PC-3 (cell line): ENCODE data around the gene ZNF469. TPM values are rescaled to one million over a fixed set of nuclear protein-coding genes. Genes with fewer than 3 reads are reported as not detected.

Experiments used
- ATAC-seq: fragments of 200-7000 bp; cut with Tn5 transposase; 2 replicates; pipeline ENCODE4 v1.9.1; 2020; ENCODE audit warnings: mild to moderate bottlenecking, moderate library complexity
- BruUV-seq: library from RNA; stranded (reverse); fragments of 400-500 nt; replicated peaks from 2 replicates; lab custom pipeline; 2021; lab: Mats Ljungman, UMichigan
- CTCF ChIA-PET: fragments of 300-600 bp; sonication (Branson Sonifier 250); formaldehyde crosslinking; loops from one replicate; lab custom pipeline; 2022; ENCODE audit warnings: antibody characterized with exemption; lab: Charles Lee
- POLR2A ChIA-PET: fragments of 300-600 bp; sonication (Branson Sonifier 250); formaldehyde crosslinking; loops from one replicate; lab custom pipeline; 2022; ENCODE audit warnings: antibody characterized with exemption; ENCODE audit not compliant: unreplicated experiment; lab: Charles Lee
- DNase-seq: peaks from one replicate; pipeline ENCODE4 v3.0.0-alpha.2; 2015
- H2AFZ ChIP-seq: fragments of 300-600 bp; sonication (generic); 2 replicates; pipeline ENCODE4 v1.6.0; 2016; ENCODE audit warnings: antibody characterized with exemption, low read length
- H3F3A ChIP-seq: fragments of 300-600 bp; sonication (generic); one replicate; pipeline ENCODE4 v1.6.0; 2017; ENCODE audit warnings: antibody characterized with exemption, low read length, control low read depth, mild to moderate bottlenecking; ENCODE audit not compliant: unreplicated experiment
- H3K27ac ChIP-seq: fragments of 300-600 bp; sonication (generic); 2 replicates; pipeline ENCODE4 v1.5.1; 2016; ENCODE audit warnings: mild to moderate bottlenecking, low read length
- H3K27me3 ChIP-seq: fragments of 300-600 bp; sonication (generic); 2 replicates; pipeline ENCODE4 v1.6.1; 2016; ENCODE audit warnings: low read length, mixed read lengths
- H3K36me3 ChIP-seq: fragments of 300-600 bp; sonication (generic); 2 replicates; pipeline ENCODE4 v1.6.1; 2016; ENCODE audit warnings: low read depth, mixed run types, low read length, mixed read lengths
- H3K4me1 ChIP-seq: fragments of 300-600 bp; sonication (generic); 2 replicates; pipeline ENCODE4 v1.5.1; 2016; ENCODE audit warnings: low read length; ENCODE audit not compliant: insufficient read depth
- H3K4me2 ChIP-seq: fragments of 300-600 bp; sonication (generic); 2 replicates; pipeline ENCODE4 v1.6.0; 2016; ENCODE audit warnings: low read length
- H3K4me3 ChIP-seq: fragments of 300-600 bp; sonication (generic); 2 replicates; pipeline ENCODE4 v1.5.1; 2016; ENCODE audit warnings: mild to moderate bottlenecking, low read length, mixed read lengths
- H3K79me2 ChIP-seq: fragments of 300-600 bp; sonication (generic); 2 replicates; pipeline ENCODE4 v1.6.1; 2017; ENCODE audit warnings: low read length, mixed read lengths
- H3K9ac ChIP-seq: fragments of 300-600 bp; sonication (generic); 2 replicates; pipeline ENCODE4 v1.6.0; 2016; ENCODE audit warnings: mild to moderate bottlenecking, low read length
- H3K9me2 ChIP-seq: fragments of 300-600 bp; sonication (generic); replicated peaks from 2 replicates; pipeline ENCODE4 v1.6.1; 2016; ENCODE audit warnings: mixed run types, low read length, mixed read lengths
- H3K9me3 ChIP-seq: fragments of 300-600 bp; sonication (generic); 2 replicates; pipeline ENCODE4 v1.6.1; 2016; ENCODE audit warnings: low read length, mixed read lengths
- H4K20me1 ChIP-seq: fragments of 300-600 bp; sonication (generic); 2 replicates; pipeline ENCODE4 v1.6.1; 2016; ENCODE audit warnings: low read length, mixed read lengths
- EZH2 ChIP-seq: fragments of 300-600 bp; sonication (generic); IDR thresholded peaks from one replicate; pipeline ENCODE4 v1.6.1; 2017; ENCODE audit warnings: antibody characterized with exemption, mild to moderate bottlenecking, low read length; ENCODE audit not compliant: unreplicated experiment
- EZH2phosphoT487 ChIP-seq: fragments of 300-600 bp; sonication (generic); IDR thresholded peaks from 2 replicates; pipeline ENCODE4 v1.6.1; 2018; ENCODE audit warnings: mild to moderate bottlenecking, antibody characterized with exemption, low read length, borderline replicate concordance
- intact Hi-C: fragments of 100-400 bp; cut with micrococcal nuclease; formaldehyde crosslinking; loops from 2 replicates; pipeline ENCODE4 v1.9.0; 2023
- total RNA-seq: library from RNA; depleted of rRNA; stranded (reverse); fragments of >200 nt; gene quantifications from 2 replicates; pipeline ENCODE4 v1.2.3, GENCODE V29; 2014
- TF ChIP-seq, protein P1 (sequence below): fragments of 300-600 bp; sonication (generic); conservative IDR thresholded peaks from 2 replicates; pipeline ENCODE4 v1.5.1; 2017; ENCODE audit warnings: antibody characterized with exemption, low read depth, mild to moderate bottlenecking, low read length

ZNF469 gene
- total RNA-seq, 1 experiment from 2014 or later = 3.1 TPM

DNA sequence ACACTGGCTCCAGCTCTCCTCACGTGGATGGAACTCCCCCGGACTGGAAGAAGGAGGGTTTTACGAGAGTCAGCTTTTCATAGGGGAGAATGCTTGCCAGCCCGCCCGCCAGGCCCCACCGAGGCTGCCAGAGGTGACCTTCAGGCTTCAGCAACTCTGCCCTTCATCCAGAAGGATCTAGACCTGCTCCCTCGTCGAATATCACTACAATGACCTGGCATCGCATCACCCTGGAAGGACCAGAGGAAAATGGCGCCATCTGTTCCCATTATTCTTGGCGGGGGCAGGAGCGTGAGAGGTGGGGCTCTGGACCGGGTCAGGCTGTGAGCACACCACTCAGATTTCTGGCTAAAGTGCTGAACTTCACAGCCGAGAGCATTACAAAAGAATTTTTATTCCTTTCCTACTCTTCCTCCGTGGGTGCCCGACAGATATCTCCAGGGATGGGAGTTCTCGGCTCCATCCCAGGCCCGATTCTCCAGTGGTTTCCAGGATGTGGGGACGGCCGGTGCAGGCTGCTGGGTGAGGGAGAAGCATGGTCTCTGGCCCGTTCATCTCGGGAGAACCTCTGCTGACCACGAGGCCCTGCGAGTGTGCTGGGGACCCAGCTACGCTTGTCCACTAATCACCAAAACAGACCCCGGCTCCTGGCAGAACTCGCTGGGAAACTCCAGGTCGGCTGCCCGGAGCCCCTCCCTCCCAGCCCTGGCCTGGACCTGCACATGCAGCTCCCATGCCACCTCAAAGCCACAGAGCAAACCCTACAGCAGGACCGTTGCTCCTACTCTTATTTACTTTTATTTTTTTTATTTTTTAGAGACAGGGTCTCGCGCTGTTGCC is 36.8 kb upstream of the ZNF469 start:
- H3K9me3 ChIP-seq = no peaks in the 10 kb centered on the region
- ATAC-seq = no peak
- no peak overlapping the region for H3K27ac ChIP-seq
- no peak overlapping the region for H3K4me2 ChIP-seq
- POLR2A ChIA-PET = no interaction called here
- no peaks in the 10 kb centered on the region for H3K9me2 ChIP-seq
- H3K4me1 ChIP-seq = no peaks in the 10 kb centered on the region
- CTCF ChIA-PET = no interaction called here
- H3K4me3 ChIP-seq = no peak overlapping the region
- no peaks in the 10 kb centered on the region for H3K27me3 ChIP-seq
- H4K20me1 ChIP-seq = no peaks in the 10 kb centered on the region
- TF ChIP-seq EZH2 = no peak
- no peak for TF ChIP-seq EZH2phosphoT487
- TF ChIP-seq, protein P1, sequence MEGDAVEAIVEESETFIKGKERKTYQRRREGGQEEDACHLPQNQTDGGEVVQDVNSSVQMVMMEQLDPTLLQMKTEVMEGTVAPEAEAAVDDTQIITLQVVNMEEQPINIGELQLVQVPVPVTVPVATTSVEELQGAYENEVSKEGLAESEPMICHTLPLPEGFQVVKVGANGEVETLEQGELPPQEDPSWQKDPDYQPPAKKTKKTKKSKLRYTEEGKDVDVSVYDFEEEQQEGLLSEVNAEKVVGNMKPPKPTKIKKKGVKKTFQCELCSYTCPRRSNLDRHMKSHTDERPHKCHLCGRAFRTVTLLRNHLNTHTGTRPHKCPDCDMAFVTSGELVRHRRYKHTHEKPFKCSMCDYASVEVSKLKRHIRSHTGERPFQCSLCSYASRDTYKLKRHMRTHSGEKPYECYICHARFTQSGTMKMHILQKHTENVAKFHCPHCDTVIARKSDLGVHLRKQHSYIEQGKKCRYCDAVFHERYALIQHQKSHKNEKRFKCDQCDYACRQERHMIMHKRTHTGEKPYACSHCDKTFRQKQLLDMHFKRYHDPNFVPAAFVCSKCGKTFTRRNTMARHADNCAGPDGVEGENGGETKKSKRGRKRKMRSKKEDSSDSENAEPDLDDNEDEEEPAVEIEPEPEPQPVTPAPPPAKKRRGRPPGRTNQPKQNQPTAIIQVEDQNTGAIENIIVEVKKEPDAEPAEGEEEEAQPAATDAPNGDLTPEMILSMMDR = no peak
- H3K36me3 ChIP-seq = no peaks in the 10 kb centered on the region
- no peaks in the 10 kb centered on the region for H3K79me2 ChIP-seq
- BruUV-seq = no TSS peak
- no peak overlapping the region for H3K9ac ChIP-seq
- no peak overlapping the region for H2AFZ ChIP-seq
- intact Hi-C loops = no loop called here
- no peak for DNase-seq
- no peaks in the 10 kb centered on the region for H3F3A ChIP-seq

DNA sequence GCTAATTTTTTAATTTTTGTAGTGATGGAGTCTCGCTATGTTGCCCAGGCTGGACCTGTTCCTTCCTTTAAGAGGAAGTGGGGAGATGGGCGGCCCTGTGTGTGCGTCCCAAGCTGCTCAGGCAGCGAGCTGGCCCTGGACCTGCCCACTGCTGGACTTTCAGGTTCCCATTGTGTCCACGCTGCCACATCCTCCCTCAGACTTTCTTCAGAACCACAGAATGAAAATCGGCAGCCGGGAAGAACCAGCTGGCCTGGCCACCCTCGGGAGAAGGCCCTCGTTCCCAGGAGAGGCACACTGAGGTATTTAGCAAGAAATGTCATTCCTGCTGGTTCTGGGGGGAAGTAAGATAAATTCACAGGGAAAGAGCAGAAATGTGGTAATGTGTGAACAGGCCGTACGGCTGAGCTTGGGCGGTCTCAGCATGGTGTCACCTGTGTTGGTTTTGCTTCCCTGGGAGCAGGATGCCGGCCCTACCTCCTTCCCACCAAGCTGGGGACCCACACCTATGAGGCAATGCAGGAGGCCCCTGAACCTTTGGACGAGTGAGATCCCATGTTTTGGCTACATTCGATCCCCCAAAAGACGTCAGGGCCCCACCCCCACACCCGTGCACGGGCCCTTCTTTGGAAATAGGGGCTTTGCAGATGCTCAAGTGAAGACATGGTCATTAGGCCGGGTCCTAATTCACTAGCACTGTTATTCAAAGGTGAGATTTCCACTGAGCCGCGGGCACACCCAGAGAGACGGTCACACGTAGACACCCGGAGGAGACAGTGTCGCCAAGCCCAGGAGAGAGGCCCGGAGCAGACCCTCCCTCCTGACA is 35.9 kb upstream of the ZNF469 start:
- H3K9ac ChIP-seq = no peak overlapping the region
- ATAC-seq (no peak), DNase-seq (no peak)
- no peaks in the 10 kb centered on the region for H3K79me2 ChIP-seq
- CTCF ChIA-PET = no interaction called here
- H3K36me3 ChIP-seq = no peaks in the 10 kb centered on the region
- H4K20me1 ChIP-seq = no peaks in the 10 kb centered on the region
- H3K9me3 ChIP-seq = no peaks in the 10 kb centered on the region
- no peaks in the 10 kb centered on the region for H3K9me2 ChIP-seq
- TF ChIP-seq, protein P1 = no peak
- TF ChIP-seq EZH2 = no peak
- no peak for TF ChIP-seq EZH2phosphoT487
- H3K4me1 ChIP-seq = no peaks in the 10 kb centered on the region
- BruUV-seq = no TSS peak
- no peak overlapping the region for H3K4me2 ChIP-seq
- intact Hi-C loops = no loop called here
- H3F3A ChIP-seq = no peaks in the 10 kb centered on the region
- no peak overlapping the region for H3K4me3 ChIP-seq
- H3K27ac ChIP-seq = no peak overlapping the region
- no peaks in the 10 kb centered on the region for H3K27me3 ChIP-seq
- POLR2A ChIA-PET = no interaction called here
- H2AFZ ChIP-seq = no peak overlapping the region
